Uterus (tissue), 2 donors: ENCODE measurements around the gene SCARF2.

Source experiments
- CTCF ChIP-seq, 4 experiments: fragments of 200-600 bp in 2 of 4; fragments of 450-650 bp in 2 of 4; sonication (generic) in 2 of 4; IDR thresholded peaks; one replicate each; pipeline ENCODE4 v1.5.1; 2016 to 2019; ENCODE audit warnings: antibody characterized with exemption in 4 of 4, mild to moderate bottlenecking in 2 of 4, moderate library complexity in 1 of 4
- POLR2A ChIP-seq, 2 donors: fragments of 450-650 bp; IDR thresholded peaks; one replicate each; pipeline ENCODE4 v1.6.1; 2016; ENCODE audit warnings: antibody characterized with exemption in 2 of 2, mild to moderate bottlenecking in 1 of 2, moderate library complexity in 1 of 2

- TF ChIP-seq POLR2A (IDR thresholded peaks at IDR 0.05) = no peak
- TF ChIP-seq CTCF (IDR thresholded peaks at IDR 0.05) = no peak
Observed at GRCh38 chr22:20392983-20393704, 44.5 kb downstream of the SCARF2 start.
